ENCODE data around the gene SSTR3.

DNA sequence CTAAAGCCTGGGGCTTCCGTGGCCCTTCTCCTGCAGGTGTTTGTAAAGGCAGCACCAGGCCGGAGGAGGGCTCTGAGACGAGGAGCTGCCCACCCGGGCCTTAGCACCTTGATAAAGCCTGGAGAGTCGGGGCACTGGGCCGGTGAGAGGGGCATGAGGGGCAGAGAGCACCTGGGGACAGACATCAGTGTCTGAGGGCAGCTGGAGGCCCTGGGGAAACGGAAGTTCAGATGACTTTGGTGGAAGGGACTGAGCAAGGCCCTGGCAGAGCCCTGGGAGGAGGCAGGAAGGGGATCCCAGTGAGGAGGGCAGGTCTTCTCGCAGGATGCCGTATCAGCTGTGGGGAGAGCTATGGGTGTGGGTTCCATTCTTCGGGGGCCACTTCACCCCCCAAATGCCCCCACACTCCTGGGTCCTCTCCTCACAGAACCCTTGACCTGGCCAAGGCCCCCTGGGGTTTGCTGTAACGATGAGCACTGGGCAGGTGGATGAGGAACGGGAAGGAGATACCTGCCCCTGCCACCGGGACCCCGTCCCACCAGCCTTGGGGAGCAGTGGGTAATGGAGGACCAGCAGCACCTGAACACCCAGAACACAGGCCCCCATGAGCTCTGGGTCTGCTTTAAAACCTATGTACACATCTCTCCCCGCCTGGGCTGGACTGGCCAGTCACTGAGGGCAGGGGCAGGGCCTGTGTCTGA lies 31.6 kb downstream of the SSTR3 start:
- TF ChIP-seq CTCF (IDR thresholded peaks at IDR 0.05): no peak
- TF ChIP-seq POLR2A (IDR thresholded peaks at IDR 0.05): no peak

All from ovary (tissue), 3 donors.